ENCODE data around the gene ARHGEF38. TPM values are rescaled to one million over a fixed set of nuclear protein-coding genes. Genes with fewer than 3 reads are reported as not detected.

Gene ARHGEF38
- polyA plus RNA-seq, 6 donors from 2014 or later, result not detected

GRCh38 chr4:105630670-105631655, 78.5 kb downstream of the ARHGEF38 start:
- DNase-seq (no peak), ATAC-seq (ENCODE audit: low read depth in 2 of 2) (no peak)
- Mint-ChIP-seq H3K4me1 (no peaks in the 10 kb centered on the region), H3K4me3 (no peak overlapping the region), H3K27me3 (peaks cover 0 to 6% (median 0%) of the 10 kb centered on the region in 3 donors), H3K27ac (no peak overlapping the region), H3K9me3 (no peaks in the 10 kb centered on the region), H3K36me3 (no peaks in the 10 kb centered on the region)

GRCh38 chr4:105631818-105632400, 79.5 kb downstream of the ARHGEF38 start:
- no peak for ATAC-seq (ENCODE audit: low read depth in 2 of 2)
- Mint-ChIP-seq H3K27me3 (peaks cover 0 to 6% (median 0%) of the 10 kb centered on the region in 3 donors), H3K9me3 (no peaks in the 10 kb centered on the region), H3K27ac (no peak overlapping the region), H3K4me1 (no peaks in the 10 kb centered on the region), H3K4me3 (no peak overlapping the region), H3K36me3 (no peaks in the 10 kb centered on the region)
- no peak for DNase-seq

DNA sequence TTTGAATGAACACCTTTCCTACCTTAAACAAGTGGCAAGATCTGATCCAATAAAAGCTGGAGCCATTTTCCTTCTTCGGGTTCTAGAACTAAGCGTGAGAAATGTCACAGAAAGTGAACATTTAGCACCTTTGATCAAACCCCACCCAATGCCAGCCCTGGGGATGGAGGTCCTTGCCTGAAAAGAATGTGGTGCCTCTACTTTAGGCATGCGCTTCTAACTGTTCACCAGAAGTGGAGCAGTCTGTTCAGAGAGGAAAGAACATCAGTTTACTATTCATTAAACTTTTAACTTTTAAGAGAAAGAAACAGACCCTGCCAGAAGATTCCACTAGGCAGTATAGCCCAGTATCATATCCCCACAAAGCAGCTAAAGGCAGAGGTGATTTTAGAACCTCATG, 80.2 kb downstream of the ARHGEF38 start:
- no peak overlapping the region for H3K4me3 Mint-ChIP-seq
- H3K9me3 Mint-ChIP-seq, result no peaks in the 10 kb centered on the region
- no peak for ATAC-seq (ENCODE audit: low read depth in 2 of 2)
- no peaks in the 10 kb centered on the region for H3K36me3 Mint-ChIP-seq
- no peak for DNase-seq
- H3K27me3 Mint-ChIP-seq, result peaks cover 0 to 6% (median 0%) of the 10 kb centered on the region in 3 donors
- H3K27ac Mint-ChIP-seq, result no peak overlapping the region
- H3K4me1 Mint-ChIP-seq, result peaks cover 3 to 4% (median 3%) of the 10 kb centered on the region in 3 donors

DNA sequence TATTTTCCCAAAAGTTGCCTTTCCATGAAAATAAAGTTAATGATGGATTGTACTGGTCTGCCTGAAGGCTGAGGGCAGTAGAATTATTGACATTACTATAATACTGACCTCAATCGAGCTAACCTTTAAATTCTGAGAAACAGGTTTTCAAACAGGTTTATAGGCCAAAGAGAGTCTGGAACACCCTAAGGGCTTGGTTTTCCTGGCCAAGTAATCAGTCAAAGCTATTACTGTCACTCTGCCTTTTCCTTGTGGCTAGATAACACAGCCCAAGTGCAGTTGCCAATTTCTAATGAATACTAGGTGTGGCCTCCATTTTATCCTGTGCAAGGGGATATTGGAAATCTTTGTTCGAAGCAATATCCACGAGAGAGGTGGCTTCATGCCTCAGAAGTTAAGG, 80.8 kb downstream of the ARHGEF38 start:
- ATAC-seq (ENCODE audit: low read depth in 2 of 2), result no peak
- DNase-seq, result no peak
- H3K9me3 Mint-ChIP-seq, result no peaks in the 10 kb centered on the region
- H3K27me3 Mint-ChIP-seq, result peaks cover 0 to 3% (median 0%) of the 10 kb centered on the region in 3 donors
- no peaks in the 10 kb centered on the region for H3K36me3 Mint-ChIP-seq
- H3K27ac Mint-ChIP-seq, result no peak overlapping the region
- no peak overlapping the region for H3K4me3 Mint-ChIP-seq
- H3K4me1 Mint-ChIP-seq, result peaks cover 5 to 7% (median 6%) of the 10 kb centered on the region in 3 donors

DNA sequence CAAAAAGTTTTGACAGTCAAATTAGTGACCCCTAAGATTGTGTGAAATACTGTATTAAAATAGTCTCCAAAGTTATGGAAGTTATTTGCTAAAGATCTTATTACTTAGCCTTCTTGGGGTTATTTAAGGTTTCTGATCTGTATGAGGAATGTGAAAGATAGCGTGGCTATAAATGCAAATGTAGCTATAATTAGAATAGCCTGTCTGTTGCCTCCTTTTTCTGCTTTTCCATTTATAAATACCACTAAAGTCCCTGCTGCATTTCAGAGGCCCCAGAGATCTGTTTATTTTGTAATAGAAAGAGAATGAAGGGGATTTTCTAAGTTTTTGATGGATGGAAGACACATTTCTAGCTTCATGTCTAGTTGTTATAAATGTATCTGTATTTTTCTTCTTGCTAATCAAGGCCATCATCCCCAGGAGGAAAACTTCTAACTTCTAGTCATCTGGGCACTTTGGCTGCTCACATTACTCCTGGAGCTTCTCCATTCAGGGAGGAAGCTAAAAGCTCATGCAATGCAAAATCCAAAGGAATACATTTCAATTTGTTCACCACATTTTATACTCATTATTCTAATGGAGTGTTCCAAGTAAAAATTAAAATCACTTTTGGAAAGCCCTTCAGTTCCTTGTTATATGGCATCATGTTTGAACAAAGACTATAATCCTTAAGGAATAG, 82.1 kb downstream of the ARHGEF38 start:
- Mint-ChIP-seq H3K27ac (no peak overlapping the region), H3K36me3 (no peaks in the 10 kb centered on the region), H3K4me3 (no peak overlapping the region), H3K27me3 (no peaks in the 10 kb centered on the region), H3K4me1 (peaks cover 5 to 7% (median 6%) of the 10 kb centered on the region in 3 donors), H3K9me3 (no peaks in the 10 kb centered on the region)
- ATAC-seq (ENCODE audit: low read depth in 2 of 2), result no peak
- no peak for DNase-seq

DNA sequence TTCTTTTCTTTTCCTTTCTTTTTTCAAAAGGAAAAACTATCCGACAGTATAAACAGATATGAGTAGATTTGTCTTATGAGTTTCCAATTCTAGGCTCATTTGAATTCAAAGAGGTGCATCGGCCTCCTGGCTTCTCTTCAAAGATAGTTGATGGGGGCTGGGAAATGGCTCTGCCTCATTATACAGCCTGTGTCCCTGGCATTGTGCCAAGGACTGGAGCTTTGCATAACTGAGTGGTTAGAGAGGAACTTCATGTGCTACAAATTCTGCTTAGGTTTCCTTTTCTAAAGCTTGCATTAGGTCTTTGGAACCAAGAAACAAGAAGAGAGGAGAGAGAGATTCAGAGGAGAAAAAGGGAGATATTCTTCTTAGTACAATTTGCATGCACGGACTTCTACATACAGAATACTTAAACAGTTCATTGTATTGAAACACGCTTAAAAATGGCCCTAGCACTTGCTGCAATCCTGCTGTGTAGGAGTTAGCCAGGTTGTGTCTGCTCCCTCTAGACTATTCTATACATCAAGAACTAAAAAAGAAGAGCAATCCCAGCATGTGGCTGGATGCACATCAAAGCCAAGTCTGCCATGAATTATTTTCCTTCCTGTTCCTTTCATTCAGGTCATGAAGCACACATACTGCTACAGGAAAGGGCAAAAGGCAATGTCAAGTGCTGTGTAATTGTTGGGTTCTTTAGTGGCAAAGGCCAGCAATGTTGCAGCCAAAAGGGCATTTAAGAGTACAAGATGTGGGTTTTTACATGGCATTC, 85.2 kb downstream of the ARHGEF38 start:
- Mint-ChIP-seq H3K27me3 (peaks cover 0 to 7% (median 0%) of the 10 kb centered on the region in 3 donors), H3K9me3 (peaks cover 0 to 5% (median 0%) of the 10 kb centered on the region in 7 donors), H3K4me3 (no peak overlapping the region)

GRCh38 chr4:105641845-105642244, 89.4 kb downstream of the ARHGEF38 start:
- Mint-ChIP-seq H3K9me3 (peaks cover 0 to 5% (median 0%) of the 10 kb centered on the region in 7 donors), H3K36me3 (no peaks in the 10 kb centered on the region), H3K27me3 (peaks cover 0 to 15% (median 5%) of the 10 kb centered on the region in 3 donors), H3K4me1 (peaks cover 5 to 7% (median 6%) of the 10 kb centered on the region in 3 donors), H3K27ac (no peak overlapping the region), H3K4me3 (no peak overlapping the region)
- no peak for DNase-seq
- no peak for ATAC-seq (ENCODE audit: low read depth in 2 of 2)

More for the DNA sequence above, 85.2 kb downstream of the ARHGEF38 start:
- ATAC-seq (ENCODE audit: low read depth in 2 of 2), result peak; percentile 59 to 77
- Mint-ChIP-seq H3K4me1 (peaks cover 5 to 7% (median 6%) of the 10 kb centered on the region in 3 donors), H3K36me3 (no peaks in the 10 kb centered on the region), H3K27ac (peak overlapping the region in 1 of 6 donors; percentile 40)
- peak; percentile 6 for DNase-seq

DNA sequence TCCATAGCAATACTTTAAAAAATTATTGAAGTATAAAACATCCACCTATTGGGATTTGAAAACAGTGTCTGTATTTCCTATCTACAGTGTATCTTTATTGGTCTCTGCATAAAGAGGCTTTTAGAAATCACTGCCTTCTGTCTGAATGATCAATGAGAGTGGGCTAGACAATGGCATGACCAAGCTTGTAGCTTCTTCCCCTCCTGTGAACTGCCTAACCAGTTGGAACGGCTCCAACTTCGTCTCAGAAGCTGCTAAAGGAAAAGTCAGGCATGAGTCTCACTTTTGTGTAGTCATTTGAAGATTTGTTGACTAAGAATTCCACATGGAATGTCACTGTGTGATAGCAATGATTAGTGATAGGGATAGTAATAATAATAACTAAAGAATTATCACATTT, 91.8 kb downstream of the ARHGEF38 start:
- Mint-ChIP-seq H3K4me3 (no peak overlapping the region), H3K27me3 (peaks cover 7 to 23% (median 13%) of the 10 kb centered on the region in 3 donors), H3K4me1 (no peaks in the 10 kb centered on the region), H3K36me3 (no peaks in the 10 kb centered on the region), H3K9me3 (peaks cover 0 to 5% (median 0%) of the 10 kb centered on the region in 7 donors), H3K27ac (no peak overlapping the region)
- DNase-seq (no peak), ATAC-seq (ENCODE audit: low read depth in 2 of 2) (no peak)

DNA sequence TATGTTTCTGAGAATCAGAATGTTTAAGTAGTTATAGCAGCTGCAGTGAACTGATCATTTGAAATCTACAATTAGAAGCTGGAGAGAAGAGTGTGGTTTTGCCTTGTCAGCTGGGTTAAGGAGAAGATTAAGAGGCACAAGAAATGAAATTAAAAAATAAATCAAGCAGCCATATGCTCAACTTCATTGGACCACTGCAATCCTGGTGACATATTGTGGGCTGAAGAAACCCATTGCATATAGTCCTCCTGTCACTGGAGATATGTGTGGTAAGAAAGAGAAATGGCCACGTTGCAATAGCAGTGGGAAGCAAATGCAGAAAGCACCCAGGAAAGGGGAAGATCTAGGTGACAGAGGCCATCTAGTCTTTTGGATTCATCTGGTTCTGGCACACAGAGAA, 93.0 kb downstream of the ARHGEF38 start:
- no peak overlapping the region for H3K4me3 Mint-ChIP-seq
- no peaks in the 10 kb centered on the region for H3K4me1 Mint-ChIP-seq
- peaks cover 13 to 28% (median 17%) of the 10 kb centered on the region in 3 donors for H3K27me3 Mint-ChIP-seq
- H3K36me3 Mint-ChIP-seq, result no peaks in the 10 kb centered on the region
- H3K9me3 Mint-ChIP-seq, result peaks cover 0 to under 1% (median 0%) of the 10 kb centered on the region in 7 donors
- H3K27ac Mint-ChIP-seq, result no peak overlapping the region
- DNase-seq (no peak), ATAC-seq (ENCODE audit: low read depth in 2 of 2) (no peak)

- Mint-ChIP-seq H3K27me3 (peaks cover 14 to 35% (median 25%) of the 10 kb centered on the region in 3 donors), H3K27ac (no peak overlapping the region), H3K9me3 (no peaks in the 10 kb centered on the region), H3K4me1 (no peaks in the 10 kb centered on the region), H3K36me3 (no peaks in the 10 kb centered on the region), H3K4me3 (no peak overlapping the region)
- DNase-seq, result no peak
- ATAC-seq (ENCODE audit: low read depth in 2 of 2), result no peak
Observed at GRCh38 chr4:105650190-105650589, 97.8 kb downstream of the ARHGEF38 start.

DNA sequence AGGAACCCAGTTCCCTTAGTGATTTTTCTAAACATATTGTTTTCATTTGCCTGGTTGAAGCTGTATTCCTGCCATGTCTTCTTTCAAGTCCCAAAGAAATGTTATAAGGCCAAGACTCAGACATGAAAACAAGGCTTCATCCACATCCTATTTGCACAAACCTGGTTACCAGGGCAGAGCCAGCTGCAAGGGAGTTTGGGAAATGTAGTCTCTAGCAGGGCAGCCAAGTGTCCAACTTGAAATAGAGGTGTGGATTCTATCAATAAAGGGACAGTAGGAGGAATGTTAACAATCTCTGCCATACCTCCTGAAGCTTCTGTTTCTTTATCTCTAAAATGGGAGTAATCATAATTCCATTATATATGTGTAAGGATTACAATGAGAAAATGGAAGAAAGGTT, 99.5 kb downstream of the ARHGEF38 start:
- Mint-ChIP-seq H3K9me3 (no peaks in the 10 kb centered on the region), H3K4me3 (no peak overlapping the region), H3K36me3 (no peaks in the 10 kb centered on the region), H3K27ac (no peak overlapping the region), H3K4me1 (no peaks in the 10 kb centered on the region), H3K27me3 (peaks cover 14 to 30% (median 25%) of the 10 kb centered on the region in 3 donors)
- ATAC-seq (ENCODE audit: low read depth in 2 of 2) (no peak), DNase-seq (no peak)

DNA sequence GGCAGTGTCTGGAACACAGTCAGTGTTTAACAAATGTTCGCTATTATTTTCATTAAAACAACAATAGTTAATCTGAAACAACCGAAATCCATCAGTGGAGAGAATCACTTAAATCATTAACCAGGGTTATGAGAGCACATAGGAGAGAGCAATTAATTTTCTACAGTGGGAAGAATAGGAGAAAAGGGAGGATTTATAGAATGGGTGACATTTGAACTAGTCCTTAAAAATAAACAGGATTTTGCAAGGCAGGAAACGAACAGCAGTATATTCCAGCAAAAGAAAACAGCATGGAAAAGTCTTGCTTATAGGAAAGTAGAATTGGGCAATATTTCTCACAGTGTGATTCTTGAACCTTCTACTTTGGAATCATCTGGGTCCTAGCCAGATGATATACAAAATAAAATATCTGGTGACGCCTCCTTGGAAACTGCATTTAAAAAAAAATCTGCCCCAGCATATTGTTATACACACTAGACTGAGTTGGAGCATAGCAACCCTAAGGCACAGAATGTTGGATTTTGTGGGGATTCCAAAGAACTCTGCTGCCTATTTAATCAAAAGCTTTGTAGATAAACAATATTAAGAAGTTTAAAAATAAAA, 100.0 kb downstream of the ARHGEF38 start:
- Mint-ChIP-seq H3K27me3 (peaks cover 14 to 30% (median 25%) of the 10 kb centered on the region in 3 donors), H3K4me3 (no peak overlapping the region), H3K27ac (no peak overlapping the region), H3K9me3 (no peaks in the 10 kb centered on the region), H3K36me3 (no peaks in the 10 kb centered on the region), H3K4me1 (no peaks in the 10 kb centered on the region)
- ATAC-seq (ENCODE audit: low read depth in 2 of 2), result no peak
- DNase-seq, result no peak

Measured in naive B cell (primary cell).